ENCODE data around the gene HTATIP2. TPM values are rescaled to one million over a fixed set of nuclear protein-coding genes. Genes with fewer than 3 reads are reported as not detected.

HTATIP2 gene
- total and polyA plus RNA-seq, 9 of the 15 experiments (the other 6 are each of a cell fraction or from before 2014, with no cell fraction given), result 48.3 to 90.9 (median 64.4) TPM

- TF ChIP-seq, protein P1, sequence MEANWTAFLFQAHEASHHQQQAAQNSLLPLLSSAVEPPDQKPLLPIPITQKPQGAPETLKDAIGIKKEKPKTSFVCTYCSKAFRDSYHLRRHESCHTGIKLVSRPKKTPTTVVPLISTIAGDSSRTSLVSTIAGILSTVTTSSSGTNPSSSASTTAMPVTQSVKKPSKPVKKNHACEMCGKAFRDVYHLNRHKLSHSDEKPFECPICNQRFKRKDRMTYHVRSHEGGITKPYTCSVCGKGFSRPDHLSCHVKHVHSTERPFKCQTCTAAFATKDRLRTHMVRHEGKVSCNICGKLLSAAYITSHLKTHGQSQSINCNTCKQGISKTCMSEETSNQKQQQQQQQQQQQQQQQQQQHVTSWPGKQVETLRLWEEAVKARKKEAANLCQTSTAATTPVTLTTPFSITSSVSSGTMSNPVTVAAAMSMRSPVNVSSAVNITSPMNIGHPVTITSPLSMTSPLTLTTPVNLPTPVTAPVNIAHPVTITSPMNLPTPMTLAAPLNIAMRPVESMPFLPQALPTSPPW (CRISPR knock-in tag; IDR thresholded peaks at IDR 0.05), result peak; percentile 84
- TF ChIP-seq FIP1L1 (IDR thresholded peaks at IDR 0.05; ENCODE audit: low read depth, low read length, poor library complexity, severe bottlenecking) (no peak), POLR2AphosphoS2 (IDR thresholded peaks at IDR 0.05; ENCODE audit: low read length) (no peak), HNRNPK (IDR thresholded peaks at IDR 0.05; ENCODE audit: low read depth, low read length, poor library complexity, severe bottlenecking) (no peak), FUS (optimal IDR thresholded peaks at IDR 0.05; ENCODE audit: low read depth, low read length) (no peak), DIDO1 (tag; IDR thresholded peaks at IDR 0.05; ENCODE audit: low read depth) (no peak), ZNF12 (CRISPR knock-in tag; IDR thresholded peaks at IDR 0.05) (no peak), HBP1 (CRISPR knock-in tag; IDR thresholded peaks at IDR 0.05) (no peak), BRD4 (IDR thresholded peaks at IDR 0.05) (peak; percentile 46; the same call in 1 of the 2 replicates), SUPT5H (IDR thresholded peaks at IDR 0.05) (peak; percentile 61; the same call in 1 of the 2 replicates), NR0B1 (IDR thresholded peaks at IDR 0.05; ENCODE audit: partially characterized antibody) (no peak), NR3C1 (CRISPR knock-in tag; IDR thresholded peaks at IDR 0.05) (no peak), THRA (IDR thresholded peaks at IDR 0.05) (no peak), RHOXF2B (CRISPR knock-in tag; conservative IDR thresholded peaks at IDR 0.05) (no peak)
- TF ChIP-seq, protein P2, sequence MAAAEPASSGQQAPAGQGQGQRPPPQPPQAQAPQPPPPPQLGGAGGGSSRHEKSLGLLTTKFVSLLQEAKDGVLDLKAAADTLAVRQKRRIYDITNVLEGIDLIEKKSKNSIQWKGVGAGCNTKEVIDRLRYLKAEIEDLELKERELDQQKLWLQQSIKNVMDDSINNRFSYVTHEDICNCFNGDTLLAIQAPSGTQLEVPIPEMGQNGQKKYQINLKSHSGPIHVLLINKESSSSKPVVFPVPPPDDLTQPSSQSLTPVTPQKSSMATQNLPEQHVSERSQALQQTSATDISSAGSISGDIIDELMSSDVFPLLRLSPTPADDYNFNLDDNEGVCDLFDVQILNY (CRISPR knock-in tag; IDR thresholded peaks at IDR 0.05), result 0 out of 2 replicates have a peak, but pooled peaks have one; percentile 20
- TF ChIP-seq, protein P3, sequence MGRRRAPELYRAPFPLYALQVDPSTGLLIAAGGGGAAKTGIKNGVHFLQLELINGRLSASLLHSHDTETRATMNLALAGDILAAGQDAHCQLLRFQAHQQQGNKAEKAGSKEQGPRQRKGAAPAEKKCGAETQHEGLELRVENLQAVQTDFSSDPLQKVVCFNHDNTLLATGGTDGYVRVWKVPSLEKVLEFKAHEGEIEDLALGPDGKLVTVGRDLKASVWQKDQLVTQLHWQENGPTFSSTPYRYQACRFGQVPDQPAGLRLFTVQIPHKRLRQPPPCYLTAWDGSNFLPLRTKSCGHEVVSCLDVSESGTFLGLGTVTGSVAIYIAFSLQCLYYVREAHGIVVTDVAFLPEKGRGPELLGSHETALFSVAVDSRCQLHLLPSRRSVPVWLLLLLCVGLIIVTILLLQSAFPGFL (CRISPR knock-in tag; IDR thresholded peaks at IDR 0.05), result no peak
Measured at GRCh38 chr11:20363500-20364340, at the start of gene HTATIP2 (continued).

All from K562 (cell line).